ENCODE measurements around the gene CCNE1.
A peak's percentile ranks its signal among the peaks of the same experiment; 100 is the strongest.

The CCNE1 gene

DNA sequence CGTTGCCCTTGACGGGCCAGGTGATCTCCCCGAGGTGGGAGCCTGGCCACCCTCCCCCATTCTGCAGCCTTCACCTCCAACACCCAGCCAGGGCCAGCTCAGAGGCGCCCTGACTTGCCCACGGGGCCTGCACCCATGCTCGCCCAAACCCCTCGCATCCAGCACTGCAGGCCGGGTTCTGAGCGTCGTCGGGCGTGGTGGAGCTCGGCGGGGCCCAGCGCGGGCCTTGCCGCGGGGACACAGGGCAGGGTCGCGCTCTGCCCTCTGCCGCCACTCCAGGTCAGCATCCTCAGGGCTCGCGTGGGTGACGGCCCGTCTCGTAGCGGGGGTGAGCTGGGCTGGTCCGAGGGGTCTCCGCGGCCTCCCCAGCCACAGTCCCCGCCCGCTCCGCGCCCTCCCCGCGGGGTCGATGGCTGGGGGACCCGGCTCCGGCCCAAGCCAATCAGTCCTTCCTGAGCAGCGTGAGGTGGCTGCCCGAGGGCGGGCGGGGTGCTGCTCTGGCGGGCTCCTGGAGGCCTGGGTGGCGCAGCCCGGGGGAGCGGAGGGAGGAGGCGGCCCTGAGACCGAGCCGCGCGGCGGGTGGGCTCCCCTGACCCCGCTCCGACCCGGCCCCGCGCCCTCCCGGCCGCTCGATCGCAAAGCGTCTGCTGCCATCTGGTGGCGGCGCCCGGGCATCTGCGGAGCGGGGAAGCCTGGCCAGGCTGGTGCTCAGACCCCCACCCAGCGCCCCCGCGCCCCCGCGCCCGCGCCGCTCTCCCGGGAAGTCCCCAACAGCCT, 61.4 kb downstream of the CCNE1 start:
- DNase-seq (ENCODE audit: low spot score) (peak; percentile 91), FAIRE-seq (peak; percentile 91)
